Hepatocyte (in vitro differentiated cells): ENCODE data around the gene SERTAD2. TPM values are rescaled to one million over a fixed set of nuclear protein-coding genes. Genes with fewer than 3 reads are reported as not detected.
A peak's percentile ranks its signal among the peaks of the same experiment; 100 is the strongest.

Experiments
- DNase-seq: peaks from one replicate; pipeline ENCODE4 v3.0.0-alpha.2; 2016; ENCODE audit warnings: low spot score
- H2AFZ ChIP-seq: fragments of 200-600 bp; sonication (generic); 2 replicates; pipeline ENCODE4 v1.6.0; 2016; ENCODE audit warnings: antibody characterized with exemption, mild to moderate bottlenecking
- H3K27ac ChIP-seq: fragments of 200-600 bp; sonication (generic); 2 replicates; pipeline ENCODE4 v1.5.1; 2016; ENCODE audit warnings: mild to moderate bottlenecking
- H3K27me3 ChIP-seq: fragments of 200-600 bp; sonication (generic); 2 replicates; pipeline ENCODE4 v1.6.1; 2016
- H3K36me3 ChIP-seq: fragments of 200-600 bp; sonication (generic); replicated peaks from 2 replicates; pipeline ENCODE4 v1.5.1; 2016; ENCODE audit warnings: low read depth; ENCODE audit not compliant: insufficient read depth
- H3K4me1 ChIP-seq: fragments of 200-600 bp; sonication (generic); 2 replicates; pipeline ENCODE4 v1.5.1; 2016; ENCODE audit warnings: mild to moderate bottlenecking, moderate library complexity; ENCODE audit not compliant: insufficient read depth
- H3K4me2 ChIP-seq: fragments of 200-600 bp; sonication (generic); 2 replicates; pipeline ENCODE4 v1.6.0; 2016
- H3K4me3 ChIP-seq: fragments of 200-600 bp; sonication (generic); 2 replicates; pipeline ENCODE4 v1.5.1; 2016; ENCODE audit warnings: mild to moderate bottlenecking
- H3K79me2 ChIP-seq: fragments of 200-600 bp; sonication (generic); 2 replicates; pipeline ENCODE4 v1.6.0; 2017; ENCODE audit warnings: mild to moderate bottlenecking
- H3K9me2 ChIP-seq: fragments of 200-600 bp; sonication (generic); replicated peaks from 2 replicates; pipeline ENCODE4 v1.6.0; 2017; ENCODE audit warnings: mild to moderate bottlenecking; ENCODE audit not compliant: insufficient read depth
- H3K9me3 ChIP-seq: fragments of 200-600 bp; sonication (generic); 2 replicates; pipeline ENCODE4 v1.5.1; 2016; ENCODE audit warnings: low read depth, mild to moderate bottlenecking
- H4K20me1 ChIP-seq: fragments of 200-600 bp; sonication (generic); 2 replicates; pipeline ENCODE4 v1.6.0; 2016; ENCODE audit warnings: mild to moderate bottlenecking; ENCODE audit not compliant: insufficient read depth, poor library complexity, severe bottlenecking
- EZH2 ChIP-seq: fragments of 200-600 bp; sonication (generic); IDR thresholded peaks from 2 replicates; pipeline ENCODE4 v1.6.1; 2016; ENCODE audit warnings: antibody characterized with exemption, mild to moderate bottlenecking, borderline replicate concordance
- EZH2phosphoT487 ChIP-seq: fragments of 200-600 bp; sonication (generic); IDR thresholded peaks from one replicate; pipeline ENCODE4 v1.6.1; 2018; ENCODE audit warnings: antibody characterized with exemption, mild to moderate bottlenecking, low read depth, moderate library complexity; ENCODE audit not compliant: unreplicated experiment, severe bottlenecking
- WGBS: methylation state at CpG from one replicate; pipeline ENCODE4 v1.1.6; 2016; ENCODE audit warnings: low lambda C conversion rate; ENCODE audit errors: missing lambda C conversion rate; 5-methylcytosine and 5-hydroxymethylcytosine counted together
- polyA plus RNA-seq: library from polyadenylated mRNA; unstranded; fragments of >200 nt; fragmentation: Nextera tagmentation; extraction: Ambion mirVana; gene quantifications from 2 replicates; pipeline ENCODE4 v1.2.1, GENCODE V29; 2016
- total RNA-seq: library from RNA; depleted of rRNA; stranded (reverse); fragments of >200 nt; gene quantifications from 2 replicates; pipeline ENCODE4 v1.2.3, GENCODE V29; 2014
- TF ChIP-seq, protein P1 (sequence below): fragments of 200-600 bp; sonication (generic); IDR thresholded peaks from 2 replicates; pipeline ENCODE4 v1.5.1; 2016; ENCODE audit warnings: antibody characterized with exemption, mild to moderate bottlenecking; ENCODE audit not compliant: poor library complexity

SERTAD2 gene
- total and polyA plus RNA-seq, 2 experiments from 2014 or later = 13.8 to 23.8 TPM

DNA sequence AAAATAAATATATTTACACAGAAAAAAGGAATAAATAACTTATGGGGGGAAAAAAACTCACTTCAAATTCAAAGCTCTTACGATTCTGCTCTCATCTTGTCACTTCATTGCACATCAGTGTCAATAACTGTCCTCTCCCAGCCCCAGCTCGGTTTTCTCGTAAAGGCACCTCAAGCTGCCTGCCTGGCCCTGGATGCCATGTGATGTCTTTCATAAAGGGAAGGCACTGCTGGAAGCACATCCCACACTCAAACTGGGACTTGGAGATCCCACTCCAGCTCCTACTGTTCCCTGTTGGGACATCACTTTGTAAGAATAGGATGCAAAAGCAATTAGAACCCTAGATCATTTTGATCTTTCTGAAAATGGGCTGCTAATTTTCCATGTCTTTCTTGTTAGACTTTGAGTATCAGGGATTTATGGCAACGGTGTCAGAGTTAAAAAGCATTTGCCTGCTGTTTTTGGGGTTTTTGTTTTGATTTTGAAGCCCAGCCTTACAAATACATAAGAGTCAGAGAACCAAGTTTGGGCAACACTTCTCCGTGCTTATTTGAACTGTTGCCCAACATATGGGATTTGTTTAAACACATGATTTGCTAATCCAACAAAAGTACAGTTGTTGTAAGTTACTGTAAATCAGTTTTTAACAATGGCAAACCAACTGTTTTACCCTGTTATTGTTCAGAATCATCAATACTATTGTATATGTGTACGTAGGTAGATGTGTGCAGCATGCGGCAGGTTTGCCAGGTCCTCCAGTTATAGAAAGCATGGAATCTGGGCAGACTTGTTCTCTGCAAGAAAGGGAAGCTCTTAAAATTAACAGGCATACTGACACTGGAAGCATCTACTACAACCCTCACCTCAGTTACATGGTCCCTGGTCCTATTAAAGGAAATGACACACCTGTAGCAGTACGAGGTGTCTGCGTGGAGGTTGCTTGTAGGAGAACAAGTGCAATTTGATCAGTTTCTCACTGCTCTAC lies 20.6 kb downstream of the SERTAD2 start:
- Histone ChIP-seq H3K4me1 (peaks cover 29% of the 10 kb centered on the region), H2AFZ (no peak overlapping the region), H3K4me2 (peak overlapping the region; percentile 13), H3K36me3 (no peaks in the 10 kb centered on the region), H3K27ac (no peak overlapping the region), H3K4me3 (no peak overlapping the region), H3K9me3 (no peaks in the 10 kb centered on the region), H3K27me3 (no peaks in the 10 kb centered on the region), H3K9me2 (no peaks in the 10 kb centered on the region), H3K79me2 (peaks cover 51% of the 10 kb centered on the region), H4K20me1 (peaks cover 33% of the 10 kb centered on the region)
- TF ChIP-seq EZH2 (no peak), EZH2phosphoT487 (no peak)
- TF ChIP-seq, protein P1, sequence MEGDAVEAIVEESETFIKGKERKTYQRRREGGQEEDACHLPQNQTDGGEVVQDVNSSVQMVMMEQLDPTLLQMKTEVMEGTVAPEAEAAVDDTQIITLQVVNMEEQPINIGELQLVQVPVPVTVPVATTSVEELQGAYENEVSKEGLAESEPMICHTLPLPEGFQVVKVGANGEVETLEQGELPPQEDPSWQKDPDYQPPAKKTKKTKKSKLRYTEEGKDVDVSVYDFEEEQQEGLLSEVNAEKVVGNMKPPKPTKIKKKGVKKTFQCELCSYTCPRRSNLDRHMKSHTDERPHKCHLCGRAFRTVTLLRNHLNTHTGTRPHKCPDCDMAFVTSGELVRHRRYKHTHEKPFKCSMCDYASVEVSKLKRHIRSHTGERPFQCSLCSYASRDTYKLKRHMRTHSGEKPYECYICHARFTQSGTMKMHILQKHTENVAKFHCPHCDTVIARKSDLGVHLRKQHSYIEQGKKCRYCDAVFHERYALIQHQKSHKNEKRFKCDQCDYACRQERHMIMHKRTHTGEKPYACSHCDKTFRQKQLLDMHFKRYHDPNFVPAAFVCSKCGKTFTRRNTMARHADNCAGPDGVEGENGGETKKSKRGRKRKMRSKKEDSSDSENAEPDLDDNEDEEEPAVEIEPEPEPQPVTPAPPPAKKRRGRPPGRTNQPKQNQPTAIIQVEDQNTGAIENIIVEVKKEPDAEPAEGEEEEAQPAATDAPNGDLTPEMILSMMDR = no peak
- 58% methylated on average over 9 of the region's 9 CpGs for WGBS
- no peak for DNase-seq

DNA sequence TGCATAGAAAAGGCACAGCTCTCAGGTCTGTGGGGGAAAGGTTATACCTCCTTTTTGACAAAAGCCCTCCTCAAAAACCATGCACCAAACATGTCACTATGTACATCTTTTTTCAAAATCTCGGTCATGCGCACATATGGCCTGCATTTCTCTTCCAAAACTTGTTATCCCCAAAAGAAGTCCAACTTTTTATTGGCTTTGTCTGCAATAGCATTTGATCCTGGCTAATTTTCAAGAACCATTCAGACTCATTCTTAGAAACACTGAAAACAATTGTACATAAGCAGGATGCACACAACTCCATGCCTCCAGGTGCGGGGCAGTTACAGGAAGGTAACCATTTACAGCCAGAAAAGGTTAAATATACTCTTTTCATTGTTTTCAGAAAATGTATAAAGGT lies 21.9 kb downstream of the SERTAD2 start:
- Histone ChIP-seq H4K20me1 (peaks cover 23% of the 10 kb centered on the region), H3K9me2 (no peaks in the 10 kb centered on the region), H3K27ac (no peak overlapping the region), H2AFZ (no peak overlapping the region), H3K4me1 (peaks cover 28% of the 10 kb centered on the region), H3K79me2 (peaks cover 38% of the 10 kb centered on the region), H3K4me2 (no peak overlapping the region), H3K4me3 (no peak overlapping the region), H3K9me3 (no peaks in the 10 kb centered on the region), H3K36me3 (no peaks in the 10 kb centered on the region), H3K27me3 (no peaks in the 10 kb centered on the region)
- TF ChIP-seq, protein P1 = no peak
- TF ChIP-seq EZH2 (no peak), EZH2phosphoT487 (no peak)
- WGBS = 73% methylated on average over 3 of the region's 3 CpGs
- no peak for DNase-seq

DNA sequence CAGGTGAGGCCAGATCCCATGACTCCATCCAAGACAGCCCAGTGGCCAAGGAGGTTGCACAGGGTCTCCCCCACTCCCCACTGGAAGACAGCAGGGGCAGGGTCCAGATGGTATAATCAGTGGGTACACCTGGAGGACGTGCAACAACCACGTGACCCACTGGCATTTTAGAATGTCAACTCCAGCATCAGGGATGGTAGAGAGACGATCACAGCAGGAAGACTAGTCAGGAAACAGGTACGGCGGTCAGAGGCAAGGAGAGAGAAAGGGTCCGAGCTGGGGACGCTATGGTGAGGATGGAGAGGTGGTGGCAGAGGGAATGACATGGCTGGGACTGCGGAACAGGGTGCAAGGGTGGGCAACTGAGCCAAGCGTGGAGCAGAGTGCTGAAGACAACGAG lies 23.0 kb downstream of the SERTAD2 start:
- H3K79me2 ChIP-seq = peaks cover 27% of the 10 kb centered on the region

More for the DNA sequence above, 23.0 kb downstream of the SERTAD2 start:
- Histone ChIP-seq H3K9me2 (no peaks in the 10 kb centered on the region), H4K20me1 (peaks cover 23% of the 10 kb centered on the region), H3K9me3 (no peaks in the 10 kb centered on the region), H3K4me2 (no peak overlapping the region), H3K4me3 (no peak overlapping the region), H3K27me3 (no peaks in the 10 kb centered on the region), H3K4me1 (peaks cover 22% of the 10 kb centered on the region), H2AFZ (no peak overlapping the region), H3K27ac (no peak overlapping the region), H3K36me3 (no peaks in the 10 kb centered on the region)
- no peak for DNase-seq
- TF ChIP-seq, protein P1 = no peak
- TF ChIP-seq EZH2phosphoT487 = no peak
- no peak for TF ChIP-seq EZH2
- WGBS = 96% methylated on average over 10 of the region's 10 CpGs
